H1 (cell line): ENCODE data around the gene MOV10L1. TPM values are rescaled to one million over a fixed set of nuclear protein-coding genes. Genes with fewer than 3 reads are reported as not detected.

Experiments
- CTCF ChIA-PET: fragments of 300-600 bp; sonication (Branson Sonifier 250); formaldehyde crosslinking; loops from one replicate; lab custom pipeline; 2021; ENCODE audit not compliant: partially characterized antibody; lab: Charles Lee
- POLR2A ChIA-PET: fragments of 300-600 bp; sonication (Branson Sonifier 250); formaldehyde crosslinking; loops from one replicate; lab custom pipeline; 2021; ENCODE audit warnings: inconsistent platforms; ENCODE audit not compliant: partially characterized antibody; lab: Charles Lee
- DNase-seq, 2 experiments: peaks; one replicate each; pipeline versions ENCODE4 v3.0.0 to v3.0.0-alpha.2; 2010 to 2022; ENCODE audit warnings: low spot score in 2 of 2, low read depth in 1 of 2, mixed read lengths in 1 of 2
- FAIRE-seq: peaks from 2 replicates; lab custom pipeline; 2011; peaks lifted over from hg19 to GRCh38; lab: Jason Lieb, UNC
- H2AFZ ChIP-seq: 2 replicates; pipeline ENCODE4 v1.8.1; 2012; ENCODE audit warnings: low read length, inconsistent platforms
- H2AK5ac ChIP-seq: 2 replicates; pipeline ENCODE4 v1.6.1; 2013; ENCODE audit warnings: low read depth, low read length
- H2BK120ac ChIP-seq: replicated peaks from 2 replicates; pipeline ENCODE3; 2013; ENCODE audit warnings: low read depth, low read length, inconsistent platforms
- H2BK12ac ChIP-seq: 2 replicates; pipeline ENCODE4 v1.6.1; 2013; ENCODE audit warnings: low read depth, low read length
- H2BK15ac ChIP-seq: 2 replicates; pipeline ENCODE4 v1.6.1; 2013; ENCODE audit warnings: low read length
- H2BK20ac ChIP-seq: 2 replicates; pipeline ENCODE4 v1.6.1; 2013; ENCODE audit warnings: low read length
- H2BK5ac ChIP-seq: 2 replicates; pipeline ENCODE4 v1.6.1; 2013; ENCODE audit warnings: low read depth, low read length
- H3K14ac ChIP-seq: 2 replicates; pipeline ENCODE4 v1.6.1; 2013; ENCODE audit warnings: inconsistent platforms; ENCODE audit not compliant: insufficient read length
- H3K18ac ChIP-seq: 2 replicates; pipeline ENCODE4 v1.6.1; 2013; ENCODE audit warnings: low read length; ENCODE audit errors: extremely low read depth
- H3K23ac ChIP-seq: 2 replicates; pipeline ENCODE4 v1.6.1; 2013; ENCODE audit warnings: inconsistent platforms; ENCODE audit not compliant: insufficient read length
- H3K23me2 ChIP-seq: 2 replicates; pipeline ENCODE4 v1.6.1; 2013; ENCODE audit warnings: low read depth, low read length
- H3K27ac ChIP-seq: 2 replicates; pipeline ENCODE4 v1.6.1; 2011; ENCODE audit warnings: low read depth, low read length, inconsistent platforms
- H3K27me3 ChIP-seq, 4 experiments: replicated peaks in 1 of 4; 1 replicate in 1 of 4; 2 replicates in 3 of 4; pipeline versions ENCODE4 v1.6.1 to v1.8.1; 2011 to 2013; ENCODE audit warnings: low read length in 3 of 4, mild to moderate bottlenecking in 3 of 4, inconsistent platforms in 2 of 4, mixed read lengths in 2 of 4, moderate library complexity in 1 of 4; ENCODE audit not compliant: control insufficient read depth in 3 of 4, insufficient read depth in 3 of 4; ENCODE audit errors: extremely low read depth in 1 of 4
- H3K36me3 ChIP-seq, 4 experiments: 2 replicates each; pipeline versions ENCODE4 v1.6.1 to v1.8.1; 2011 to 2013; ENCODE audit warnings: mild to moderate bottlenecking in 4 of 4, low read length in 3 of 4, moderate library complexity in 2 of 4, control low read depth in 1 of 4, inconsistent platforms in 1 of 4; ENCODE audit not compliant: insufficient read depth in 4 of 4, control insufficient read depth in 2 of 4
- H3K4ac ChIP-seq: replicated peaks from 2 replicates; pipeline ENCODE3; 2013; ENCODE audit warnings: low read length, low read depth, mixed read lengths, inconsistent platforms; ENCODE audit not compliant: insufficient read length
- H3K4me1 ChIP-seq, 4 experiments: replicated peaks in 1 of 4; 1 replicate in 1 of 4; 2 replicates in 3 of 4; pipeline versions ENCODE4 v1.6.1 to v1.8.1; 2011 to 2013; ENCODE audit warnings: low read length in 3 of 4, inconsistent platforms in 2 of 4, mixed read lengths in 1 of 4; ENCODE audit not compliant: insufficient read depth in 4 of 4, control insufficient read depth in 3 of 4
- H3K4me2 ChIP-seq, 2 experiments: 2 replicates each; pipeline versions ENCODE4 v1.6.1 to v1.8.1; 2011 to 2013; ENCODE audit warnings: low read depth in 2 of 2, low read length in 2 of 2, control low read depth in 1 of 2, inconsistent platforms in 1 of 2, mild to moderate bottlenecking in 1 of 2; ENCODE audit not compliant: insufficient read depth in 1 of 2
- H3K4me3 ChIP-seq, 4 experiments: fragments of 200-600, 300-600 bp in 1 of 4; sonication (generic), shearing (Covaris generic), sonication (Bioruptor Twin) in 1 of 4; 2 replicates each; pipeline versions ENCODE4 v1.5.1 to v1.8.1; 2011 to 2016; ENCODE audit warnings: low read length in 4 of 4, low read depth in 3 of 4, control low read depth in 2 of 4, inconsistent platforms in 2 of 4, mild to moderate bottlenecking in 2 of 4, mixed read lengths in 1 of 4, moderate library complexity in 1 of 4; ENCODE audit not compliant: insufficient read depth in 2 of 4; ENCODE audit errors: extremely low read depth in 1 of 4
- H3K56ac ChIP-seq: replicated peaks from 2 replicates; pipeline ENCODE3; 2013; ENCODE audit warnings: low read depth, mild to moderate bottlenecking, mixed read lengths, low read length, inconsistent platforms; ENCODE audit not compliant: insufficient read length
- H3K79me1 ChIP-seq: 2 replicates; pipeline ENCODE4 v1.6.1; 2013; ENCODE audit warnings: low read depth, low read length, control low read depth
- H3K79me2 ChIP-seq, 2 experiments: 2 replicates each; pipeline versions ENCODE4 v1.6.1 to v1.8.1; 2012 to 2013; ENCODE audit warnings: low read length in 2 of 2, mild to moderate bottlenecking in 2 of 2, inconsistent platforms in 1 of 2; ENCODE audit not compliant: insufficient read depth in 2 of 2, control insufficient read depth in 1 of 2
- H3K9ac ChIP-seq, 4 experiments: replicated peaks in 1 of 4; 1 replicate in 1 of 4; 2 replicates in 3 of 4; pipeline versions ENCODE4 v1.6.1 to v1.8.1; 2011 to 2013; ENCODE audit warnings: low read depth in 3 of 4, low read length in 3 of 4, control low read depth in 2 of 4, mild to moderate bottlenecking in 2 of 4, moderate library complexity in 2 of 4, inconsistent platforms in 1 of 4; ENCODE audit errors: extremely low read depth in 1 of 4
- H3K9me3 ChIP-seq, 2 experiments: 2 replicates each; pipeline versions ENCODE4 v1.6.1 to v1.8.1; 2012 to 2013; ENCODE audit warnings: mild to moderate bottlenecking in 2 of 2, moderate library complexity in 2 of 2, control low read depth in 1 of 2, inconsistent platforms in 1 of 2, low read depth in 1 of 2, low read length in 1 of 2, mixed read lengths in 1 of 2; ENCODE audit not compliant: insufficient read depth in 2 of 2
- H4K20me1 ChIP-seq, 2 experiments: replicated peaks in 1 of 2; 2 replicates each; pipeline versions ENCODE3 to v1.8.1; 2011 to 2013; ENCODE audit warnings: inconsistent platforms in 2 of 2, low read length in 2 of 2, mild to moderate bottlenecking in 1 of 2; ENCODE audit not compliant: insufficient read depth in 2 of 2, control insufficient read depth in 1 of 2
- H4K5ac ChIP-seq: 2 replicates; pipeline ENCODE4 v1.6.1; 2013; ENCODE audit warnings: low read length, low read depth, mixed read lengths, inconsistent platforms; ENCODE audit not compliant: insufficient read length
- H4K8ac ChIP-seq: 2 replicates; pipeline ENCODE4 v1.8.0; 2013; ENCODE audit warnings: mild to moderate bottlenecking, moderate library complexity, low read length, inconsistent platforms; ENCODE audit not compliant: insufficient read depth; ENCODE audit errors: extremely low read depth
- H4K91ac ChIP-seq: replicated peaks from 2 replicates; pipeline ENCODE3; 2013; ENCODE audit warnings: low read length, mixed read lengths, inconsistent platforms; ENCODE audit not compliant: insufficient read length
- JUND ChIP-seq: IDR thresholded peaks from 2 replicates; pipeline ENCODE4 v1.6.1; 2011; ENCODE audit warnings: mild to moderate bottlenecking, improper control_type of control experiment, low read length
- NRF1 ChIP-seq: IDR thresholded peaks from 2 replicates; pipeline ENCODE4 v1.6.1; 2011; ENCODE audit warnings: mild to moderate bottlenecking, low read depth, low read length, improper control_type of control experiment
- WGBS, 2 experiments: shearing (Covaris generic) in 1 of 2; methylation state at CpG; one replicate each; pipeline versions ENCODE4 v1.1.6 to v1.1.7; 2013 to 2015; ENCODE audit warnings: low lambda C conversion rate in 2 of 2, mixed read lengths in 2 of 2, inconsistent platforms in 1 of 2, low coverage in 1 of 2, missing lambda C conversion rate in 1 of 2; ENCODE audit not compliant: insufficient replicate concordance in 2 of 2, insufficient coverage in 1 of 2, insufficient read length in 1 of 2; ENCODE audit errors: extremely low coverage in 1 of 2, missing lambda C conversion rate in 1 of 2; 5-methylcytosine and 5-hydroxymethylcytosine counted together
- polyA plus RNA-seq, 7 experiments: library from polyadenylated mRNA; depleted of rRNA in 3 of 7; stranded (reverse) in 5 of 7; unstranded in 2 of 7; fragments of >200 nt in 5 of 7; fragments of 200-250 nt in 2 of 7; gene quantifications; 1 replicate in 5 of 7; 2 replicates in 1 of 7; 4 replicates in 1 of 7; pipeline versions ENCODE4 v1.2.1 to v1.2.3, GENCODE V29; 2011 to 2013; ENCODE audit warnings: missing spikeins in 2 of 7, mixed read lengths in 2 of 7
- total RNA-seq: library from RNA; stranded (reverse); fragmentation: NEBNext Ultra II Directional; extraction: Animal tissue kit (Norgen Biotek cat#: 25700); gene quantifications from 2 replicates; pipeline ENCODE4 v1.2.1, GENCODE V29; 2021

The MOV10L1 gene
- total and polyA plus RNA-seq, 2 of the 8 experiments (the other 6 are each of a cell fraction or from before 2014, with no cell fraction given) = 0.32 TPM; not detected in 1

- no peak overlapping the region for H3K9ac ChIP-seq
- H3K18ac ChIP-seq = no peak overlapping the region
- H2AFZ ChIP-seq = no peak overlapping the region
- H4K20me1 ChIP-seq = no peaks in the 10 kb centered on the region
- no peaks in the 10 kb centered on the region for H3K27me3 ChIP-seq
- ChIA-PET CTCF (interaction anchor here (0.8 kb wide), 1 partner anchor 9 kb away, joined by 3 read pairs; no protein-coding TSS in a partner anchor), POLR2A (no interaction called here)
- no peak overlapping the region for H2BK120ac ChIP-seq
- no peaks in the 10 kb centered on the region for H3K79me1 ChIP-seq
- TF ChIP-seq NRF1 (no peak), JUND (no peak)
- H3K23ac ChIP-seq = no peak overlapping the region
- H2AK5ac ChIP-seq = no peak overlapping the region
- H3K14ac ChIP-seq = no peak overlapping the region
- H3K4ac ChIP-seq = no peak overlapping the region
- no peak overlapping the region for H2BK12ac ChIP-seq
- no peak overlapping the region for H4K8ac ChIP-seq
- H3K56ac ChIP-seq = no peak overlapping the region
- no peaks in the 10 kb centered on the region for H3K79me2 ChIP-seq
- no peaks in the 10 kb centered on the region; a peak in 1 of 7 replicates for H3K4me1 ChIP-seq
- H3K9me3 ChIP-seq = no peaks in the 10 kb centered on the region
- DNase-seq (no peak), FAIRE-seq (no peak)
- no peak overlapping the region for H4K91ac ChIP-seq
- no peak overlapping the region for H3K27ac ChIP-seq
- no peaks in the 10 kb centered on the region for H3K36me3 ChIP-seq
- H2BK15ac ChIP-seq = no peak overlapping the region
- WGBS, 2 experiments = 91% methylated on average over 9 of the region's 16 CpGs; no CpG with 5 or more reads in 1 of the 2 experiments
- H3K4me3 ChIP-seq = no peak overlapping the region
- no peaks in the 10 kb centered on the region for H3K23me2 ChIP-seq
- H4K5ac ChIP-seq = no peak overlapping the region
- H3K4me2 ChIP-seq = no peak overlapping the region
- H2BK5ac ChIP-seq = no peak overlapping the region
- no peak overlapping the region for H2BK20ac ChIP-seq
Measured at GRCh38 chr22:50047346-50047745, 42.5 kb upstream of the MOV10L1 start.
